Activated T-helper 17 cell treated with anti-CD3 and anti-CD28 coated beads, Interleukin-2, amount 50 U/mL, for 72 hours (primary cell): ENCODE data around the gene PATJ. TPM values are rescaled to one million over a fixed set of nuclear protein-coding genes. Genes with fewer than 3 reads are reported as not detected.
"Not testable (repeated sequence)": the region's sequence is repeated elsewhere in the genome, so short reads cannot be mapped to it uniquely, and the experiment has no call there.

Experiments used
- ATAC-seq: fragments of 150-1000 bp; cut with Tn5 transposase; replicated peaks from 2 replicates; pipeline ENCODE4 v1.10.0; 2021; ENCODE audit warnings: mild to moderate bottlenecking, moderate library complexity
- H3K27ac Mint-ChIP-seq: one replicate; pipeline ENCODE4 v1.8.0; 2022; ENCODE audit warnings: mixed read lengths
- H3K27me3 Mint-ChIP-seq: one replicate; pipeline ENCODE4 v1.8.0; 2022; ENCODE audit warnings: mixed read lengths
- H3K36me3 Mint-ChIP-seq: one replicate; pipeline ENCODE4 v1.8.0; 2022; ENCODE audit warnings: low read depth, mild to moderate bottlenecking, mixed read lengths
- H3K4me1 Mint-ChIP-seq: one replicate; pipeline ENCODE4 v1.8.0; 2022; ENCODE audit warnings: mixed read lengths
- H3K4me3 Mint-ChIP-seq: one replicate; pipeline ENCODE4 v1.8.0; 2022; ENCODE audit warnings: mild to moderate bottlenecking, mixed read lengths
- H3K9me3 Mint-ChIP-seq: one replicate; pipeline ENCODE4 v1.8.0; 2022; ENCODE audit warnings: mixed read lengths
- total RNA-seq, 2 donors: library from RNA; stranded (reverse); gene quantifications; one replicate each; pipeline ENCODE4 v1.2.3, GENCODE V29; 2022

PATJ gene
- total RNA-seq, 2 donors from 2014 or later = 15.7 to 30.1 TPM

- Mint-ChIP-seq H3K9me3 (no peaks in the 10 kb centered on the region), H3K36me3 (peaks cover 96% of the 10 kb centered on the region), H3K27ac (no peak overlapping the region), H3K27me3 (no peaks in the 10 kb centered on the region), H3K4me3 (no peak overlapping the region), H3K4me1 (no peaks in the 10 kb centered on the region)
- ATAC-seq = no peak
These were observed 86.5 kb downstream of the PATJ start for GRCh38 chr1:61828805-61829204.

GRCh38 chr1:61836649-61837048 lies 94.4 kb downstream of the PATJ start:
- Mint-ChIP-seq H3K4me1 (no peaks in the 10 kb centered on the region), H3K27me3 (no peaks in the 10 kb centered on the region), H3K4me3 (no peak overlapping the region), H3K36me3 (peaks cover 27% of the 10 kb centered on the region), H3K27ac (no peak overlapping the region), H3K9me3 (no peaks in the 10 kb centered on the region)
- no peak for ATAC-seq

GRCh38 chr1:61837607-61838006 lies 95.3 kb downstream of the PATJ start:
- not testable (repeated sequence) for ATAC-seq, H3K9me3 Mint-ChIP-seq, H3K4me1 Mint-ChIP-seq, H3K27me3 Mint-ChIP-seq, H3K27ac Mint-ChIP-seq, H3K4me3 Mint-ChIP-seq
- H3K36me3 Mint-ChIP-seq = peaks cover 17% of the 10 kb centered on the region

- Mint-ChIP-seq H3K27me3 (no peaks in the 10 kb centered on the region), H3K9me3 (no peaks in the 10 kb centered on the region), H3K36me3 (peaks cover 6% of the 10 kb centered on the region), H3K4me1 (peaks cover 4% of the 10 kb centered on the region), H3K4me3 (no peak overlapping the region), H3K27ac (no peak overlapping the region)
- ATAC-seq = no peak
These were observed 97.4 kb downstream of the PATJ start for GRCh38 chr1:61839679-61840078.

- ATAC-seq = no peak
- Mint-ChIP-seq H3K4me3 (no peak overlapping the region), H3K4me1 (peaks cover 4% of the 10 kb centered on the region), H3K27me3 (no peaks in the 10 kb centered on the region), H3K36me3 (peaks cover 6% of the 10 kb centered on the region), H3K27ac (no peak overlapping the region), H3K9me3 (no peaks in the 10 kb centered on the region)
These were observed 99.8 kb downstream of the PATJ start for GRCh38 chr1:61842036-61842435.

GRCh38 chr1:61842863-61843514 lies 100.7 kb downstream of the PATJ start:
- Mint-ChIP-seq H3K9me3 (no peaks in the 10 kb centered on the region), H3K4me3 (no peak overlapping the region), H3K27ac (no peak overlapping the region), H3K36me3 (peaks cover 6% of the 10 kb centered on the region), H3K27me3 (no peaks in the 10 kb centered on the region), H3K4me1 (peaks cover 4% of the 10 kb centered on the region)
- ATAC-seq = no peak

- Mint-ChIP-seq H3K27me3 (no peaks in the 10 kb centered on the region), H3K4me3 (no peak overlapping the region), H3K36me3 (peaks cover 6% of the 10 kb centered on the region), H3K9me3 (no peaks in the 10 kb centered on the region), H3K4me1 (peaks cover 4% of the 10 kb centered on the region), H3K27ac (no peak overlapping the region)
- ATAC-seq = no peak
These were observed 101.7 kb downstream of the PATJ start for GRCh38 chr1:61844006-61844405.

GRCh38 chr1:61844664-61845063 lies 102.4 kb downstream of the PATJ start:
- H3K27ac Mint-ChIP-seq, H3K4me1 Mint-ChIP-seq, H3K27me3 Mint-ChIP-seq, H3K9me3 Mint-ChIP-seq, H3K36me3 Mint-ChIP-seq, ATAC-seq, H3K4me3 Mint-ChIP-seq: not testable (repeated sequence)

- no peak for ATAC-seq
These were observed 109.0 kb downstream of the PATJ start for GRCh38 chr1:61851235-61851634.

GRCh38 chr1:61851849-61852669 lies 109.8 kb downstream of the PATJ start:
- no peaks in the 10 kb centered on the region for H3K27me3 Mint-ChIP-seq
- no peaks in the 10 kb centered on the region for H3K4me1 Mint-ChIP-seq
- no peaks in the 10 kb centered on the region for H3K9me3 Mint-ChIP-seq
- H3K36me3 Mint-ChIP-seq = peaks cover 13% of the 10 kb centered on the region
- no peak overlapping the region for H3K27ac Mint-ChIP-seq
- ATAC-seq = peak; percentile 45
- no peak overlapping the region for H3K4me3 Mint-ChIP-seq

More at GRCh38 chr1:61851235-61851634, 109.0 kb downstream of the PATJ start:
- Mint-ChIP-seq H3K9me3 (no peaks in the 10 kb centered on the region), H3K36me3 (peaks cover 12% of the 10 kb centered on the region), H3K27me3 (no peaks in the 10 kb centered on the region), H3K4me1 (no peaks in the 10 kb centered on the region), H3K27ac (no peak overlapping the region), H3K4me3 (no peak overlapping the region)

- no peak for ATAC-seq
- Mint-ChIP-seq H3K9me3 (no peaks in the 10 kb centered on the region), H3K36me3 (peaks cover 15% of the 10 kb centered on the region), H3K27me3 (no peaks in the 10 kb centered on the region), H3K27ac (no peak overlapping the region), H3K4me1 (no peaks in the 10 kb centered on the region), H3K4me3 (no peak overlapping the region)
These were observed 110.4 kb downstream of the PATJ start for GRCh38 chr1:61852670-61853015.

GRCh38 chr1:61853583-61853982 lies 111.3 kb downstream of the PATJ start:
- Mint-ChIP-seq H3K4me1 (no peaks in the 10 kb centered on the region), H3K9me3 (no peaks in the 10 kb centered on the region), H3K27me3 (no peaks in the 10 kb centered on the region), H3K27ac (no peak overlapping the region), H3K4me3 (no peak overlapping the region), H3K36me3 (peaks cover 25% of the 10 kb centered on the region)
- ATAC-seq = no peak

- H3K27ac Mint-ChIP-seq = no peak overlapping the region
- H3K36me3 Mint-ChIP-seq = peaks cover 87% of the 10 kb centered on the region
- no peaks in the 10 kb centered on the region for H3K27me3 Mint-ChIP-seq
- ATAC-seq = no peak
- H3K9me3 Mint-ChIP-seq = no peaks in the 10 kb centered on the region
- no peaks in the 10 kb centered on the region for H3K4me1 Mint-ChIP-seq
- H3K4me3 Mint-ChIP-seq = no peak overlapping the region
These were observed 122.2 kb downstream of the PATJ start for GRCh38 chr1:61864489-61864888.

GRCh38 chr1:61865646-61866220 lies 123.5 kb downstream of the PATJ start:
- Mint-ChIP-seq H3K9me3 (no peaks in the 10 kb centered on the region), H3K27me3 (no peaks in the 10 kb centered on the region), H3K36me3 (peaks cover 82% of the 10 kb centered on the region), H3K4me1 (no peaks in the 10 kb centered on the region), H3K27ac (no peak overlapping the region), H3K4me3 (no peak overlapping the region)
- ATAC-seq = no peak

GRCh38 chr1:61869691-61870109 lies 127.4 kb downstream of the PATJ start:
- Mint-ChIP-seq H3K9me3 (no peaks in the 10 kb centered on the region), H3K36me3 (peaks cover 69% of the 10 kb centered on the region), H3K4me3 (no peak overlapping the region), H3K27me3 (no peaks in the 10 kb centered on the region), H3K4me1 (peaks cover 5% of the 10 kb centered on the region), H3K27ac (no peak overlapping the region)
- ATAC-seq = no peak
